ENCODE measurements around the gene ACTR3. TPM values are rescaled to one million over a fixed set of nuclear protein-coding genes. Genes with fewer than 3 reads are reported as not detected.

Gene ACTR3
- total and polyA plus RNA-seq, 4 donors: 34.4 to 99.6 (median 51.8) TPM

DNA sequence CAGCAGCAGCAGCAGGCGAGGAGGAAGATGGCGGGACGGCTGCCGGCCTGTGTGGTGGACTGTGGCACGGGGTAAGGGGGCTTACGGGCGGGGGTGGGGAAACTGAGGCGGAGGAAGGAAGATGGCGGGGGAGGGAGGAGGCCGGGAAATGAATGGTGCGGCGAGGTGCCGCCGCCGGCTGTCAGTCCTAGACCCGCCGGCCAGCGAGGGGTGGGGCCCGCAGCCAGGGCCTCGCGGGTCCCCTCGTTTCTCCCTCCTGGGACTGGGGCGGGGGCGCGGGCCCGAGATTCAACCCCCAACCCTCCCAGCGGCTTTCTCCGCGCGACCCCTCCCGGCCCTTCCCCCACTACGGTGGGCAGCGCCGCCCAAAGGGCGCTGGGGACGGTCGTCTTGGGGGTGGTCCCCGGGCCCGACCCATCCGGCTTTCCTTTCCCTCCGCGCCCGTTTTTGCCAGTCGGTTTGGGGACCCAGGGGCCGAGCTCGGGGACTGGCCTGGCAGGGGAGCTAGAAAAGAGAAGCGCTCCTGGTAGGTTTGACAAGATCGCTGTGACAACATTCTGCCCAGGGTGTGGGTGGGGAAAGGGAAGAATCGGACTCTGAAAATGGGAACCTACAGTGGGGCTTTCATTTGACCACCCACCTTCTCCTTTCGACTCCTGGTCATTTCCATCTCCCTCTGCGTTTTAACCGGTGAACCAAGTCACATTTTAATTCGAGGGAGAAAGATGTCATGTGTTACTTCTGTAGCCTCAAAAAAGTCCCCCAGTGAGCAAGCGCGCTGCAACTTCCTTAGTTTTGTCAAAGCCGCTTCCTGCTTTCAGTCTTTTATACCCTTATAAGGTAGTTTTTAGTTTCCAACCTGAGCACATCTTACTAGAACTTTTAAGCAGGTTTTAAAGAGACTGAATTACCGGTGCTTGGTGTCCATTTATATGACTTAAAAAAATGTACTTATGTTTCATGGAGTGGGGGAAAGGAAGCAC, 655 bp downstream of the ACTR3 start:
- H3K9me3 ChIP-seq (ENCODE audit: control insufficient read depth in 4 of 4, low read length in 3 of 4): no peaks in the 10 kb centered on the region
- H3K4me1 ChIP-seq (ENCODE audit: control insufficient read depth in 4 of 4, insufficient read depth in 4 of 4, low read length in 3 of 4): peaks cover 10 to 46% (median 36%) of the 10 kb centered on the region in 4 donors
- TF ChIP-seq TAF1 (conservative IDR thresholded peaks at IDR 0.05): peak; percentile 84
- TF ChIP-seq, protein P1, sequence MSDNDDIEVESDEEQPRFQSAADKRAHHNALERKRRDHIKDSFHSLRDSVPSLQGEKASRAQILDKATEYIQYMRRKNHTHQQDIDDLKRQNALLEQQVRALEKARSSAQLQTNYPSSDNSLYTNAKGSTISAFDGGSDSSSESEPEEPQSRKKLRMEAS (IDR thresholded peaks at IDR 0.05): peak; percentile 25
- no peak for TF ChIP-seq FOXA2 (IDR thresholded peaks at IDR 0.05)
- no peak for TF ChIP-seq SP1 (IDR thresholded peaks at IDR 0.05)
- no peak for TF ChIP-seq FOXA1 (IDR thresholded peaks at IDR 0.05)
- TF ChIP-seq, protein P2, sequence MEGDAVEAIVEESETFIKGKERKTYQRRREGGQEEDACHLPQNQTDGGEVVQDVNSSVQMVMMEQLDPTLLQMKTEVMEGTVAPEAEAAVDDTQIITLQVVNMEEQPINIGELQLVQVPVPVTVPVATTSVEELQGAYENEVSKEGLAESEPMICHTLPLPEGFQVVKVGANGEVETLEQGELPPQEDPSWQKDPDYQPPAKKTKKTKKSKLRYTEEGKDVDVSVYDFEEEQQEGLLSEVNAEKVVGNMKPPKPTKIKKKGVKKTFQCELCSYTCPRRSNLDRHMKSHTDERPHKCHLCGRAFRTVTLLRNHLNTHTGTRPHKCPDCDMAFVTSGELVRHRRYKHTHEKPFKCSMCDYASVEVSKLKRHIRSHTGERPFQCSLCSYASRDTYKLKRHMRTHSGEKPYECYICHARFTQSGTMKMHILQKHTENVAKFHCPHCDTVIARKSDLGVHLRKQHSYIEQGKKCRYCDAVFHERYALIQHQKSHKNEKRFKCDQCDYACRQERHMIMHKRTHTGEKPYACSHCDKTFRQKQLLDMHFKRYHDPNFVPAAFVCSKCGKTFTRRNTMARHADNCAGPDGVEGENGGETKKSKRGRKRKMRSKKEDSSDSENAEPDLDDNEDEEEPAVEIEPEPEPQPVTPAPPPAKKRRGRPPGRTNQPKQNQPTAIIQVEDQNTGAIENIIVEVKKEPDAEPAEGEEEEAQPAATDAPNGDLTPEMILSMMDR (IDR thresholded peaks at IDR 0.05; ENCODE audit: low read depth, low read length, missing input control): no peak
- TF ChIP-seq, protein P3, sequence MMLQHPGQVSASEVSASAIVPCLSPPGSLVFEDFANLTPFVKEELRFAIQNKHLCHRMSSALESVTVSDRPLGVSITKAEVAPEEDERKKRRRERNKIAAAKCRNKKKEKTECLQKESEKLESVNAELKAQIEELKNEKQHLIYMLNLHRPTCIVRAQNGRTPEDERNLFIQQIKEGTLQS (IDR thresholded peaks at IDR 0.05): no peak
- no peak for TF ChIP-seq EGR1 (IDR thresholded peaks at IDR 0.05; ENCODE audit: low read depth in 2 of 2)
- TF ChIP-seq, protein P4, sequence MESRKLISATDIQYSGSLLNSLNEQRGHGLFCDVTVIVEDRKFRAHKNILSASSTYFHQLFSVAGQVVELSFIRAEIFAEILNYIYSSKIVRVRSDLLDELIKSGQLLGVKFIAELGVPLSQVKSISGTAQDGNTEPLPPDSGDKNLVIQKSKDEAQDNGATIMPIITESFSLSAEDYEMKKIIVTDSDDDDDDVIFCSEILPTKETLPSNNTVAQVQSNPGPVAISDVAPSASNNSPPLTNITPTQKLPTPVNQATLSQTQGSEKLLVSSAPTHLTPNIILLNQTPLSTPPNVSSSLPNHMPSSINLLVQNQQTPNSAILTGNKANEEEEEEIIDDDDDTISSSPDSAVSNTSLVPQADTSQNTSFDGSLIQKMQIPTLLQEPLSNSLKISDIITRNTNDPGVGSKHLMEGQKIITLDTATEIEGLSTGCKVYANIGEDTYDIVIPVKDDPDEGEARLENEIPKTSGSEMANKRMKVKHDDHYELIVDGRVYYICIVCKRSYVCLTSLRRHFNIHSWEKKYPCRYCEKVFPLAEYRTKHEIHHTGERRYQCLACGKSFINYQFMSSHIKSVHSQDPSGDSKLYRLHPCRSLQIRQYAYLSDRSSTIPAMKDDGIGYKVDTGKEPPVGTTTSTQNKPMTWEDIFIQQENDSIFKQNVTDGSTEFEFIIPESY (IDR thresholded peaks at IDR 0.05): no peak
- peak; percentile 55 for TF ChIP-seq YY1 (IDR thresholded peaks at IDR 0.05)
- TF ChIP-seq NR2F2 (IDR thresholded peaks at IDR 0.05): no peak
- TF ChIP-seq RAD21 (IDR thresholded peaks at IDR 0.05): peak; percentile 9 to 19
- no peak for TF ChIP-seq HNF4G (IDR thresholded peaks at IDR 0.05)
- TF ChIP-seq JUND (IDR thresholded peaks at IDR 0.05): no peak
- TF ChIP-seq HNF4A (conservative IDR thresholded peaks at IDR 0.05): no peak
- TF ChIP-seq RXRA (IDR thresholded peaks at IDR 0.05): no peak
- TF ChIP-seq, protein P5, sequence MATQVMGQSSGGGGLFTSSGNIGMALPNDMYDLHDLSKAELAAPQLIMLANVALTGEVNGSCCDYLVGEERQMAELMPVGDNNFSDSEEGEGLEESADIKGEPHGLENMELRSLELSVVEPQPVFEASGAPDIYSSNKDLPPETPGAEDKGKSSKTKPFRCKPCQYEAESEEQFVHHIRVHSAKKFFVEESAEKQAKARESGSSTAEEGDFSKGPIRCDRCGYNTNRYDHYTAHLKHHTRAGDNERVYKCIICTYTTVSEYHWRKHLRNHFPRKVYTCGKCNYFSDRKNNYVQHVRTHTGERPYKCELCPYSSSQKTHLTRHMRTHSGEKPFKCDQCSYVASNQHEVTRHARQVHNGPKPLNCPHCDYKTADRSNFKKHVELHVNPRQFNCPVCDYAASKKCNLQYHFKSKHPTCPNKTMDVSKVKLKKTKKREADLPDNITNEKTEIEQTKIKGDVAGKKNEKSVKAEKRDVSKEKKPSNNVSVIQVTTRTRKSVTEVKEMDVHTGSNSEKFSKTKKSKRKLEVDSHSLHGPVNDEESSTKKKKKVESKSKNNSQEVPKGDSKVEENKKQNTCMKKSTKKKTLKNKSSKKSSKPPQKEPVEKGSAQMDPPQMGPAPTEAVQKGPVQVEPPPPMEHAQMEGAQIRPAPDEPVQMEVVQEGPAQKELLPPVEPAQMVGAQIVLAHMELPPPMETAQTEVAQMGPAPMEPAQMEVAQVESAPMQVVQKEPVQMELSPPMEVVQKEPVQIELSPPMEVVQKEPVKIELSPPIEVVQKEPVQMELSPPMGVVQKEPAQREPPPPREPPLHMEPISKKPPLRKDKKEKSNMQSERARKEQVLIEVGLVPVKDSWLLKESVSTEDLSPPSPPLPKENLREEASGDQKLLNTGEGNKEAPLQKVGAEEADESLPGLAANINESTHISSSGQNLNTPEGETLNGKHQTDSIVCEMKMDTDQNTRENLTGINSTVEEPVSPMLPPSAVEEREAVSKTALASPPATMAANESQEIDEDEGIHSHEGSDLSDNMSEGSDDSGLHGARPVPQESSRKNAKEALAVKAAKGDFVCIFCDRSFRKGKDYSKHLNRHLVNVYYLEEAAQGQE (IDR thresholded peaks at IDR 0.05): peak; percentile 66
- TF ChIP-seq GABPA (IDR thresholded peaks at IDR 0.05 in 1 of 2, conservative IDR thresholded peaks at IDR 0.05 in 1 of 2): peak in 1 of 2 donors; percentile 50
- no peaks in the 10 kb centered on the region for H3K36me3 ChIP-seq (ENCODE audit: control insufficient read depth in 4 of 4, insufficient read depth in 3 of 4, low read depth in 1 of 4, low read length in 3 of 4)
- H3K27me3 ChIP-seq (ENCODE audit: control insufficient read depth in 4 of 4, insufficient read depth in 4 of 4, low read length in 3 of 4): no peaks in the 10 kb centered on the region
- H3K4me3 ChIP-seq (ENCODE audit: low read depth in 1 of 3, low read length in 3 of 3): peak overlapping the region; percentile 84 to 98 (median 87)
- peak overlapping the region; percentile 95 to 98 for H3K27ac ChIP-seq (ENCODE audit: low read depth in 1 of 2, low read length in 2 of 2)
- WGBS: under 1% methylated on average over 57 of the region's 57 CpGs
- peak; percentile 67 for DNase-seq (ENCODE audit: low spot score)
- peak overlapping the region; percentile 95 to 98 for H3K9ac ChIP-seq (ENCODE audit: low read depth in 1 of 2, low read length in 2 of 2)

All from liver (tissue), 9 donors.